ENCODE measurements around the gene NEGR1.

NEGR1 gene

DNA sequence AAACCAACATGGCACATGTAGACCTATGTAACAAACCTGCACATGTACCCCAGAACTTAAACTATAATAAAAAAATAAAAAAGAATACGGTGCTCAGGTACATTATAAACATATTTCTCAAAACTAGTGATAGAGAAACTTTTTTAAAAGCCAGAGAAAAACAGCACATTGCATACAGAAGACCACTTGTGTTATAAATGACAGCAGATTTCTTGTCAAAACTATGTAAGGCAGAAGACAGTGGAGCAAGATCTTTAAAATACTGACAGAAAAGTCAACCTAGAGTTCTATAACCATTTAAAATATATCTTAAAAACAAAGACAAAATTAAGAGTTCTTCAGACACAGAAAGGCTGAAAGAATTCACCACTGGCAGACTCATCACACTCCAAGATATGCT is 144.7 kb downstream of the NEGR1 start:
- Histone ChIP-seq H3K4me3 (no peak overlapping the region), H3K27ac (no peak overlapping the region)
- TF ChIP-seq CTCF (IDR thresholded peaks at IDR 0.05), result no peak
- DNase-seq (ENCODE audit: low spot score), result no peak

- DNase-seq (ENCODE audit: low spot score), result no peak
- H3K27ac ChIP-seq, result no peak overlapping the region
- no peak for TF ChIP-seq CTCF (IDR thresholded peaks at IDR 0.05)
These were observed 152.5 kb downstream of the NEGR1 start for GRCh38 chr1:72129869-72130268.

DNA sequence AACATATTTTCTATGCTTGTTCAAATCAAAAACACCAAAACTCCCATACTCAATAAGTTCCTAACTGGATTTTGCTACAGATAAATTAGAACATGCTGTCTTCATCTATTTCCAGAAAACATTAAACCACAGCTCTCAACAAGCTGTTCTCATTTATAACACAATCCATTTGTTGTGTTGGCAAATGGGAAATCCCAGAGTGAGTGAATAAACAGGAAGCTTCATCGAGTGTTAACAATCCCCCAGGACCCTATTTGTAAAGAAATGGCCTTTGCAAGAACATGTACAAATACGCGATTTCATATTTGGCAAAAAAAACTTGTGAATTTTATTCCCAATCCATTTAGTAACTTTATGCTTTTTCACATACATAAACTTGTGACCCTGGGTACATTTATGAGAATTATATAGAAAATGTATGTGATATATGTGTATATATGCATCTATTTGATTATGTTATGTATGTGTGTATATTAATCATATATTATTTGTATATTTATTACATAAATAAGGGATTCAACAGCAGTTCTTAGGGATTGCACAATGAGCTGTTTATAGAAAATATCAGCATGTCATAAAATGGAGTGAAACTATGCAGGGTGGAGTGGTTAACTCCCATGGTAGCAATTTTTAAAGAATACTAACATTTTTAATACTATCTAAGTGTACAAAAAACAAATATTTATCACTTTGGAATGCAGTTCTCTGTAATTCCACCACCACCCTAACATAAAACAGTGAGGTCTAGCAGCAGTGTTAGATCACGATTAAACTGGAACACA is 160.0 kb downstream of the NEGR1 start:
- no peak for DNase-seq (ENCODE audit: low spot score)
- TF ChIP-seq CTCF (IDR thresholded peaks at IDR 0.05), result no peak
- Histone ChIP-seq H3K4me3 (no peak overlapping the region), H3K27ac (no peak overlapping the region)

More at GRCh38 chr1:72129869-72130268, 152.5 kb downstream of the NEGR1 start:
- H3K4me3 ChIP-seq, result no peak overlapping the region

DNA sequence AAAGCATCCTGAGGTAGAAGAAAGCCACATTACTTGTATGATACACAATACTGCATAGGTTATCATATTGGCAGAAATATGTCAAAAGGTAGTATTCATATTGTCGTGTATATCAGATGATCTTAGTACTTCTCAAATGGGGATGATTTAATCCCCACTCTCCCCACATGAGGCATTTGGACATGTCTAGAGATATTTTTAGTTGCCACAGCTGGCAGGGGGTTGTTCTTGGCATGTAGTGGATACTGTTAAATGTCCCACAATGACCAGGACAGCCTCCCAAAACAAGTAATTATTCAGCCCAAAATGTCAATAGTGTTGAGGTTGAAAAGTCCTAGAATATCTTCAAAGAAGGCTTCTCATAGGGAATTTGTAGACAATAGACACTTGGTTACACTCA is 162.8 kb downstream of the NEGR1 start:
- Histone ChIP-seq H3K4me3 (no peak overlapping the region), H3K27ac (no peak overlapping the region)
- no peak for DNase-seq (ENCODE audit: low spot score)
- TF ChIP-seq CTCF (IDR thresholded peaks at IDR 0.05), result no peak

GRCh38 chr1:72117621-72118020 is 164.7 kb downstream of the NEGR1 start:
- TF ChIP-seq CTCF (IDR thresholded peaks at IDR 0.05), result no peak
- no peak overlapping the region for H3K4me3 ChIP-seq
- DNase-seq (ENCODE audit: low spot score), result no peak
- no peak overlapping the region for H3K27ac ChIP-seq

DNA sequence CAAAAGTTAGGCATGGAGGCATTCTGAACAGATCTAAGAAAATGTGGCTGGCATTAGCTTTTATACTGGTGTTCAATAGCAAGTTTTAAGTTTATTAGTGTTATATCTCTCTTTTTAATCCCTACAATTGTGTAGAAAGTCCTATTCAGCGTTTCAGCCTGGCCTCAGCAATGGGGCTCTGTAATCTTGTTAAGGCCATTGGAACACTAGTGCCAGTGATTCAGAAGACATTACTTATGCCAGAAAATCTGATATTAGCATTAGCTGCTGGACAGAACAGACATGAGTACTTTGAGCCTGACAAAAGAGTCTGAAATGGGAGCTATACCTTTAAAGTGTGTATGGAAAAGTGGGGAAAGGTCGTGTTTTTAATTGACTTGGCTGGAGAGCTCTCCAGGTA is 167.0 kb downstream of the NEGR1 start:
- no peak for DNase-seq (ENCODE audit: low spot score)

More for the DNA sequence above, 167.0 kb downstream of the NEGR1 start:
- no peak for TF ChIP-seq CTCF (IDR thresholded peaks at IDR 0.05)
- peak overlapping the region in 1 of 2 donors; percentile 7 for H3K27ac ChIP-seq
- H3K4me3 ChIP-seq, result no peak overlapping the region
